ENCODE data around the gene MAP1LC3A. TPM values are rescaled to one million over a fixed set of nuclear protein-coding genes. Genes with fewer than 3 reads are reported as not detected.

The MAP1LC3A gene
- total RNA-seq, 1 experiment from 2014 or later: not detected

GRCh38 chr20:34570859-34571306, 12.4 kb downstream of the MAP1LC3A start:
- Histone ChIP-seq H3K4me3 (replicated peaks in 1 of 2; ENCODE audit: low read depth in 1 of 2, low read length in 2 of 2) (no peak overlapping the region), H3K36me3 (ENCODE audit: control insufficient read depth in 1 of 2, insufficient read depth in 2 of 2, low read length in 2 of 2) (0 out of 4 replicates have a peak, but pooled peaks cover 2 to 4% of the 10 kb centered on the region in 2 experiments), H3K4me2 (ENCODE audit: low read length) (no peak overlapping the region), H3K79me2 (ENCODE audit: insufficient read depth, low read length) (no peaks in the 10 kb centered on the region), H3K27ac (ENCODE audit: low read depth, low read length) (no peak overlapping the region), H3K9ac (ENCODE audit: low read length) (no peak overlapping the region), H2AFZ (ENCODE audit: low read depth, low read length, poor library complexity, severe bottlenecking) (no peak overlapping the region), H3K27me3 (ENCODE audit: insufficient read depth, low read length) (no peaks in the 10 kb centered on the region), H4K20me1 (ENCODE audit: insufficient read depth) (no peaks in the 10 kb centered on the region), H3K9me3 (ENCODE audit: control insufficient read depth in 1 of 2, insufficient read depth in 1 of 2, low read depth in 1 of 2, low read length in 2 of 2) (no peaks in the 10 kb centered on the region), H3K9me2 (ENCODE audit: insufficient read depth) (no peaks in the 10 kb centered on the region), H3K4me1 (ENCODE audit: control insufficient read depth in 1 of 2, insufficient read depth in 2 of 2, low read length in 2 of 2) (no peaks in the 10 kb centered on the region)
- ChIA-PET CTCF (no interaction called here), RAD21 (ENCODE audit: low non-redundant PET in 1 of 2, low total read pairs in 2 of 2, uncharacterized antibody in 2 of 2, unreplicated experiment in 2 of 2) (no interaction called here), POLR2A (no interaction called here)
- DNase-seq (ENCODE audit: low read depth, low spot score) (no peak), ATAC-seq (no peak)
- no TSS peak for BruUV-seq (replicated peaks)
- TF ChIP-seq EZH2 (IDR thresholded peaks at IDR 0.05): no peak
- no peak for TF ChIP-seq ZBTB33 (IDR thresholded peaks at IDR 0.05; ENCODE audit: extremely low read depth, insufficient replicate concordance, low read length)
- intact Hi-C loops (cut with micrococcal nuclease): no loop called here

GRCh38 chr20:34571753-34572152, 13.2 kb downstream of the MAP1LC3A start:
- no peaks in the 10 kb centered on the region for H3K4me1 ChIP-seq (ENCODE audit: control insufficient read depth in 1 of 2, insufficient read depth in 2 of 2, low read length in 2 of 2)
- H3K36me3 ChIP-seq (ENCODE audit: control insufficient read depth in 1 of 2, insufficient read depth in 2 of 2, low read length in 2 of 2): 0 out of 4 replicates have a peak, but pooled peaks cover 2 to 4% of the 10 kb centered on the region in 2 experiments
- intact Hi-C loops (cut with micrococcal nuclease): no loop called here
- no peaks in the 10 kb centered on the region for H3K9me2 ChIP-seq (ENCODE audit: insufficient read depth)
- H3K4me3 ChIP-seq (replicated peaks in 1 of 2; ENCODE audit: low read depth in 1 of 2, low read length in 2 of 2): no peak overlapping the region
- H3K27me3 ChIP-seq (ENCODE audit: insufficient read depth, low read length): no peaks in the 10 kb centered on the region
- ChIA-PET CTCF (no interaction called here), RAD21 (ENCODE audit: low non-redundant PET in 1 of 2, low total read pairs in 2 of 2, uncharacterized antibody in 2 of 2, unreplicated experiment in 2 of 2) (no interaction called here), POLR2A (no interaction called here)
- H2AFZ ChIP-seq (ENCODE audit: low read depth, low read length, poor library complexity, severe bottlenecking): no peak overlapping the region
- BruUV-seq (replicated peaks): no TSS peak
- DNase-seq (ENCODE audit: low read depth, low spot score): no peak
- H3K9ac ChIP-seq (ENCODE audit: low read length): no peak overlapping the region
- H3K27ac ChIP-seq (ENCODE audit: low read depth, low read length): no peak overlapping the region
- H3K79me2 ChIP-seq (ENCODE audit: insufficient read depth, low read length): no peaks in the 10 kb centered on the region
- no peaks in the 10 kb centered on the region for H4K20me1 ChIP-seq (ENCODE audit: insufficient read depth)
- no peak for ATAC-seq
- TF ChIP-seq REST (IDR thresholded peaks at IDR 0.05; ENCODE audit: low read depth): no peak
- TF ChIP-seq SIN3A (IDR thresholded peaks at IDR 0.05; ENCODE audit: low read depth): no peak
- TF ChIP-seq MAX (IDR thresholded peaks at IDR 0.05): no peak
- no peak for TF ChIP-seq EZH2phosphoT487 (IDR thresholded peaks at IDR 0.05; ENCODE audit: borderline replicate concordance)
- TF ChIP-seq FOSL1 (IDR thresholded peaks at IDR 0.05; ENCODE audit: low read depth): no peak
- no peak for TF ChIP-seq SP1 (IDR thresholded peaks at IDR 0.05; ENCODE audit: low read depth)
- TF ChIP-seq POLR2A (IDR thresholded peaks at IDR 0.05; ENCODE audit: borderline replicate concordance, extremely low read depth, insufficient read depth, insufficient read length): no peak
- no peak for TF ChIP-seq ATF3 (IDR thresholded peaks at IDR 0.05)
- no peak for TF ChIP-seq SRF (IDR thresholded peaks at IDR 0.05; ENCODE audit: low read depth)
- TF ChIP-seq TCF7L2 (IDR thresholded peaks at IDR 0.05; ENCODE audit: borderline replicate concordance, extremely low read depth, insufficient read depth, insufficient read length): no peak
- TF ChIP-seq EGR1 (IDR thresholded peaks at IDR 0.05; ENCODE audit: low read depth): no peak
- no peak for TF ChIP-seq EZH2 (IDR thresholded peaks at IDR 0.05)
- H3K4me2 ChIP-seq (ENCODE audit: low read length): no peak overlapping the region
- H3K9me3 ChIP-seq (ENCODE audit: control insufficient read depth in 1 of 2, insufficient read depth in 1 of 2, low read depth in 1 of 2, low read length in 2 of 2): no peaks in the 10 kb centered on the region
